Measurements from ENCODE around the gene ATP6V1F.

DNA sequence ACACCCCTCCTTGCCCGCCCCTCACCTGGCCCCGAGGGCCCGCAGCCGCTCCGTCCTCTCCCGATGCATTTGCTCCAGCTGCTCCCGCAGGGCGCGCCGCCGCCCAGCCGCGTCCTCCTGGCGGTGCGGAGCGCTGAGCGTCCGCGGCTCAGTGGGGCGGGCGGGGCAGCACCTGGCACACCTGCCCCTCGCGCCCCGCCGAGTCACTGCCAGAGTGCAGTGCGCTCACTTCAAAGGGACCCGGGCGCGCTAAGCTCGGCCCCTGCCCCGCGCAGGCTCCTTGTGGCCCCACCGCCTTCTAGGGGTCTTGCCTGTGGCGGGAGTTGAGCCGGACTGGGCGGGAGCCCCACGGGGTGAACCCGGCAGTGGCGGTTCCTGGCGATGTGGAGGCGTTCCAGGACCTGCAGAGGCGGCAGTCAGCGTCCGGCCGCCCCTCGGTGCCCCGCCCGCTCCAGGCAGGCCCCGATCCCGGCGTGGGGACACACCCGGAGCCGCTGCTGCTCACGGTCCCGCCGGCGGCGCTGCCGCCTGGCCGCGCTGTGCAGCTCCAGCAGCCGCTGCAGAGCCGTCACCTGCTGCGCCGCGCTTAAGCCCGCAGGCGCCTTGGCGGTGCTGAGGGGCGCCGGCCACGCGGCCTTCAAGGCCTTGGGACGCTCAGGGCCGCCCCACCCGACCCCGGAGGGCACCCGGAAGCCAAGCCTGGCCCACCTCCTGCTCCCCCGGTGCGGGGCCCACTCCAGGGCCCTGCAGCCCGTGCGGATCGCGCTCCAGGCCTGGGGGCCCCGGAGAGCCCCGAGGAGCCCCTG lies 6.7 kb downstream of the ATP6V1F start:
- TF ChIP-seq CTCF (conservative IDR thresholded peaks at IDR 0.05) (no peak), EZH2 (IDR thresholded peaks at IDR 0.05; ENCODE audit: low read depth) (no peak)

Measured in PC-9 (cell line).